DOHH2 (cell line): ENCODE results near the gene GCAT.

Experiments used
- H3F3A ChIP-seq: fragments of 200-600 bp; sonication (generic), shearing (Covaris generic); 2 replicates; pipeline ENCODE4 v1.6.0; 2016; ENCODE audit warnings: antibody characterized with exemption, mild to moderate bottlenecking; ENCODE audit not compliant: control insufficient read depth, insufficient read depth
- H3K27ac ChIP-seq: fragments of 200-600 bp; sonication (generic); 2 replicates; pipeline ENCODE4 v1.5.1; 2014; ENCODE audit warnings: low read depth, mild to moderate bottlenecking, low read length, moderate library complexity
- H3K27me3 ChIP-seq: fragments of 200-600 bp; sonication (generic); 2 replicates; pipeline ENCODE4 v1.6.1; 2014; ENCODE audit warnings: mild to moderate bottlenecking, low read length, mixed read lengths; ENCODE audit not compliant: control insufficient read depth
- H3K36me3 ChIP-seq: fragments of 200-600 bp; sonication (generic); 2 replicates; pipeline ENCODE4 v1.6.1; 2014; ENCODE audit warnings: mild to moderate bottlenecking, low read length, moderate library complexity, mixed read lengths; ENCODE audit not compliant: control insufficient read depth
- H3K4me1 ChIP-seq: fragments of 200-600 bp; sonication (generic); 2 replicates; pipeline ENCODE4 v1.6.1; 2014; ENCODE audit warnings: mild to moderate bottlenecking, low read length, mixed read lengths; ENCODE audit not compliant: control insufficient read depth
- H3K4me2 ChIP-seq: fragments of 200-600 bp; sonication (generic); 2 replicates; pipeline ENCODE4 v1.6.0; 2014; ENCODE audit warnings: mild to moderate bottlenecking, low read length, moderate library complexity
- H3K4me3 ChIP-seq: fragments of 200-600 bp; sonication (generic); 2 replicates; pipeline ENCODE4 v1.5.1; 2014; ENCODE audit warnings: mild to moderate bottlenecking, low read length, mixed read lengths
- H3K79me2 ChIP-seq: fragments of 200-600 bp; sonication (generic); 2 replicates; pipeline ENCODE4 v1.6.1; 2014; ENCODE audit warnings: mild to moderate bottlenecking, low read length, mixed read lengths; ENCODE audit not compliant: control insufficient read depth
- H3K9me2 ChIP-seq: fragments of 200-600 bp; sonication (generic); replicated peaks from 2 replicates; pipeline ENCODE4 v1.6.1; 2014; ENCODE audit warnings: mild to moderate bottlenecking, low read length, mixed read lengths; ENCODE audit not compliant: control insufficient read depth
- H3K9me3 ChIP-seq: fragments of 200-600 bp; sonication (generic); 2 replicates; pipeline ENCODE4 v1.6.1; 2014; ENCODE audit warnings: antibody characterized with exemption, low read length, mixed read lengths; ENCODE audit not compliant: control insufficient read depth, insufficient read depth
- H4K20me1 ChIP-seq: fragments of 200-600 bp; sonication (generic); 2 replicates; pipeline ENCODE4 v1.6.0; 2014; ENCODE audit warnings: low read depth, mild to moderate bottlenecking, antibody characterized with exemption, low read length, moderate library complexity; ENCODE audit not compliant: control insufficient read depth, insufficient read depth
- CTCF ChIP-seq: fragments of 200-600 bp; sonication (generic); IDR thresholded peaks from one replicate; pipeline ENCODE4 v1.5.1; 2014; ENCODE audit warnings: antibody characterized with exemption, mild to moderate bottlenecking, low read depth, low read length; ENCODE audit not compliant: poor library complexity, severe bottlenecking
- EZH2phosphoT487 ChIP-seq: fragments of 200-600 bp; sonication (generic); IDR thresholded peaks from 2 replicates; pipeline ENCODE4 v1.6.1; 2017; ENCODE audit warnings: borderline replicate concordance, mild to moderate bottlenecking, antibody characterized with exemption, low read length, moderate library complexity, mixed read lengths

Gene GCAT

DNA sequence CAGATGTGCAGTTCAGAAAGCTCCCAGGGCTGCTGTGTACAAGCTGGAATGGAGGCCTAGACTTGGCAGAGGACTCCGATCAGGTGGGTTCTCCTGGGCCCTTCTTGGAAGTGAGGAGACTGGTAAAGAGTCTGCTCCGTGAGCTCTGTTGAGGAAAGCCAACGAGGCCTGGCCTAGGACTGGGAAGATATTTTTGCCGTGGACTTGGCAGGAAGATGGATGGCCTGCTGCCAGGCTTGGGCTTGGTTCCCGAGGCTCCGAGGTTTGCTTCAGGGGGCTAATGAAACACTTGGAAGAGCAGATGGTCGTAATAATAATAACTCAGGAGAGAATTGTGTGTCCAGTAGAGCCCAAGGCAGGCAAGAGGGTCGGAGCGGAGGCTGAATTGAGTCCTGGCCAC is 19.3 kb downstream of the GCAT start:
- H3K27ac ChIP-seq = no peak overlapping the region
- TF ChIP-seq EZH2phosphoT487 (no peak), CTCF (no peak)

DNA sequence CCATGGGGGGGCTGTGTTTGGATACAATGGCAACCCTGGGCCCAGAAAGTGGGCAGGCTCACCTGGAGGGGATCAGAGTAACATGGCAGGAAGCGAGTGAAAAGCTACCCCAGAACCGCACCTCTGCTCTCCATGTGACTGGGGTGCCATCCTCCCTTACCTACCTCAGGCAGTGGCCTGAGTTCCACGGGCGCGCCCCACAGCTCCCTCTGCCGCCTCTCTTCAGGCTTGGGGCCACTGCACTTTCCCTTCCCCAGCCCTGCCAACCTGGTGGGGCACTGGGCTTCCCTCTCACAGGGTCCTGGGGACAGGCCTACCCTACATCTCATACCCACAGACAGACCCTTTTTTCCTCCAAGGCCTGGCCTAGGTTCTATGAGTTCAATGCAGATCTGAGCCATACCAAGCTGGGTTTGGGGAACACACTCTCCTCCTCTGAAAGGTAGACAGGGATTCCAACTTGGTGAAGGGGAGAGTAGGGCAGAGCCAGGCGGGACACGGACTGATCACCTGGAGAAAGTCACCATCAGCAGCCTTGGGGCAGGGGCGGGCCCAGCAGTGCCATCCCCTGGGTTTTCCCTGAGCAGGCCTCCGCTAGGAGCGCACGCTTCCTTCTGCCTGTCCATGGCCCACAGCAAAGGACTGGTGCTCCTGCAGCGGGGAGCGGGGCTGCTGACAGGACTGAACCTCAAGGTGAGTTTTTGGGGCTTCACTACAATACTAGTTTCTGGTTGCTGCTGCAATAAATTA is 22.5 kb downstream of the GCAT start:
- no peak for TF ChIP-seq CTCF
- no peak for TF ChIP-seq EZH2phosphoT487
- H3K36me3 ChIP-seq = peaks cover 46% of the 10 kb centered on the region
- H3K4me2 ChIP-seq = no peak overlapping the region

More for the DNA sequence above, 19.3 kb downstream of the GCAT start:
- no peaks in the 10 kb centered on the region for H3F3A ChIP-seq
- peaks cover 12% of the 10 kb centered on the region; the same call in 1 of the 2 replicates for H3K27me3 ChIP-seq
- H3K36me3 ChIP-seq = peaks cover 22% of the 10 kb centered on the region
- H3K79me2 ChIP-seq = no peaks in the 10 kb centered on the region
- no peaks in the 10 kb centered on the region for H3K4me1 ChIP-seq
- no peaks in the 10 kb centered on the region for H3K9me2 ChIP-seq
- no peaks in the 10 kb centered on the region for H3K9me3 ChIP-seq
- no peak overlapping the region for H3K4me2 ChIP-seq
- H4K20me1 ChIP-seq = no peaks in the 10 kb centered on the region
- H3K4me3 ChIP-seq = no peak overlapping the region

DNA sequence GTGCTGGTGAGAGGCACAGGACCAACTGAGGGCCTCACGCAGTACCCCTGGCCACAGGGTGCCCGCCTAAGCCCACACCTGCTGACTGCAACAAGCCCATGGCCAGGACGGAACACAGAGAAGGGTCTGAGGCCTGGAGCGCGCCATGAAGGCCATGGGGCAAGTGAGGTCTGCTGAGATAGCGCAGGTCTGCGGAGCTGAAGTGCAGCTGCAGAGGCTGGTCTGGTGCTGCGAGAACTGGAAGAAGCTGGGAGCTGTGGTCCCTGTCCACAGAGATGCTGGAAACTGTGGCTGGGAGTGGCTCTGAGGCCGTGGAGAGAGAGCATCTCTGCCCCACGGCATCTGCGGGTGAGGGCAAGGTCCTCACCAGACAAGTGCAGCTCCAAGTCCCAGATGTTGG is 23.7 kb downstream of the GCAT start:
- TF ChIP-seq EZH2phosphoT487 (no peak), CTCF (no peak)
- no peaks in the 10 kb centered on the region for H3K79me2 ChIP-seq
- H3K36me3 ChIP-seq = peaks cover 46% of the 10 kb centered on the region
- H3K9me3 ChIP-seq = no peaks in the 10 kb centered on the region
- no peak overlapping the region for H3K4me2 ChIP-seq
- H3F3A ChIP-seq = no peaks in the 10 kb centered on the region
- no peaks in the 10 kb centered on the region for H4K20me1 ChIP-seq
- no peaks in the 10 kb centered on the region for H3K27me3 ChIP-seq
- H3K4me3 ChIP-seq = no peak overlapping the region
- H3K9me2 ChIP-seq = no peaks in the 10 kb centered on the region
- H3K27ac ChIP-seq = no peak overlapping the region
- no peaks in the 10 kb centered on the region for H3K4me1 ChIP-seq

More for the DNA sequence above, 22.5 kb downstream of the GCAT start:
- no peaks in the 10 kb centered on the region for H3K9me3 ChIP-seq
- H3K27me3 ChIP-seq = no peaks in the 10 kb centered on the region
- H3K9me2 ChIP-seq = no peaks in the 10 kb centered on the region
- no peaks in the 10 kb centered on the region for H3K4me1 ChIP-seq
- H4K20me1 ChIP-seq = no peaks in the 10 kb centered on the region
- no peaks in the 10 kb centered on the region for H3K79me2 ChIP-seq
- H3K27ac ChIP-seq = no peak overlapping the region
- H3F3A ChIP-seq = no peaks in the 10 kb centered on the region
- no peak overlapping the region for H3K4me3 ChIP-seq
